GM23248 (cell line): Measurements from ENCODE around the gene PIGX.

Experiments
- EZH2 ChIP-seq: fragments of 200-600 bp; sonication (generic); IDR thresholded peaks from 2 replicates; pipeline ENCODE4 v1.6.1; 2018; ENCODE audit warnings: antibody characterized with exemption, mild to moderate bottlenecking; ENCODE audit not compliant: insufficient read depth, poor library complexity, severe bottlenecking
- EZH2phosphoT487 ChIP-seq: fragments of 200-600 bp; sonication (generic); IDR thresholded peaks from 2 replicates; pipeline ENCODE4 v1.6.1; 2018; ENCODE audit warnings: antibody characterized with exemption, moderate library complexity, mild to moderate bottlenecking, low read depth; ENCODE audit not compliant: insufficient read depth

DNA sequence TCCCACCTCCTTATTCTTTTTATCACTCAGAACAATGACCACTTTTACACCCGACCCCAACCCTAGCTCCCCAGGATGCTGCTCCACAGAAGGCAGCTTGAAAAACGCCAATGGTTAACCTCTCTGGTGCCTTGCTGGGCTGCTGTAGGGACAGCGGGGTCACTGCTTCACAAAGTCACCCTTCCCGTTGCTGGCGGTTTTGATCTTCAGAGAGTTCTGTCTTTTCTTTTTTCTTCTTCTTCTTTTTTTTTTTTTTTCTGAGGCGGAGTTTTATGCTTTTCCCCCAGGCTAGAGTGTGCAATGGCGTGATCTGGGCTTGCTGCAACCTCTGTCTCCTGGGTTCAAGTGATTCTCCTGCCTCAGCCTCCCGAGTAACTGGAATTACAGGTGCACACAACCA lies 20.8 kb upstream of the PIGX start:
- TF ChIP-seq EZH2: no peak
- no peak for TF ChIP-seq EZH2phosphoT487
